Neural crest cell (in vitro differentiated cells): ENCODE measurements around the gene BGLAP. TPM values are rescaled to one million over a fixed set of nuclear protein-coding genes. Genes with fewer than 3 reads are reported as not detected.
"Not testable (repeated sequence)": the region's sequence is repeated elsewhere in the genome, so short reads cannot be mapped to it uniquely, and the experiment has no call there.

Source experiments
- DNase-seq: peaks from one replicate; pipeline ENCODE4 v3.0.0; 2021; ENCODE audit warnings: low read depth, mixed read lengths, low spot score
- H3K27ac Mint-ChIP-seq: one replicate; pipeline ENCODE4 v1.8.0; 2021; ENCODE audit warnings: mild to moderate bottlenecking, mixed read lengths; ENCODE audit not compliant: unreplicated experiment
- H3K27me3 Mint-ChIP-seq: 2 replicates; pipeline ENCODE4 v1.8.0; 2021; ENCODE audit warnings: low read depth, mild to moderate bottlenecking, mixed read lengths
- H3K36me3 Mint-ChIP-seq: 2 replicates; pipeline ENCODE4 v1.8.0; 2021; ENCODE audit warnings: low read depth, mild to moderate bottlenecking, mixed read lengths
- H3K4me1 Mint-ChIP-seq: 2 replicates; pipeline ENCODE4 v1.8.0; 2021; ENCODE audit warnings: mixed read lengths
- H3K4me3 Mint-ChIP-seq: one replicate; pipeline ENCODE4 v1.8.0; 2021; ENCODE audit warnings: mild to moderate bottlenecking, mixed read lengths
- H3K9me3 Mint-ChIP-seq: 2 replicates; pipeline ENCODE4 v1.8.0; 2021; ENCODE audit warnings: mixed read lengths
- total RNA-seq: library from RNA; stranded (reverse); gene quantifications from 2 replicates; pipeline ENCODE4 v1.2.1, GENCODE V29; 2021
- TF ChIP-seq, protein P1 (sequence below): fragments of 200-600 bp; sonication (generic); conservative IDR thresholded peaks from 2 replicates; pipeline ENCODE4 v1.5.0; 2021; ENCODE audit warnings: antibody characterized with exemption, mild to moderate bottlenecking

The BGLAP gene
- total RNA-seq, 1 donor from 2014 or later: 3.0 TPM

DNA sequence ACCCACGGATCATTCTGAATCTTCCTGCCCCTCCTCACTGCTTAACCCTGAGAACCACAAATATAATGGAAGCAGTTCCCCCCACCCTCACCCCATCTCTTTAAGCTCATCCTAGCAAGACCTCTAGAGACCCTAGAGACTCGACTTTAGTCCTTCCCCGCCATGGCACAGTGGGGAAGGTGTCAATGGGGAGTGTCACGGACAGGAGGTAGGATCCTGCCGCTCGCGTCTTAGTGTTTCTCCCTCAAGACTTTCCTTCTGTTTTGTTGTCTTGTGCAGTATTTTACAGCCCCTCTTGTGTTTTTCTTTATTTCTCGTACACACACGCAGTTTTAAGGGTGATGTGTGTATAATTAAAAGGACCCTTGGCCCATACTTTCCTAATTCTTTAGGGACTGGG lies 29.9 kb upstream of the BGLAP start:
- no peak for DNase-seq
- Mint-ChIP-seq H3K4me3 (peak overlapping the region; percentile 100), H3K4me1 (peaks cover 24% of the 10 kb centered on the region), H3K27me3 (no peaks in the 10 kb centered on the region), H3K36me3 (peaks cover 4% of the 10 kb centered on the region), H3K9me3 (no peaks in the 10 kb centered on the region), H3K27ac (peak overlapping the region; percentile 100)
- TF ChIP-seq, protein P1, sequence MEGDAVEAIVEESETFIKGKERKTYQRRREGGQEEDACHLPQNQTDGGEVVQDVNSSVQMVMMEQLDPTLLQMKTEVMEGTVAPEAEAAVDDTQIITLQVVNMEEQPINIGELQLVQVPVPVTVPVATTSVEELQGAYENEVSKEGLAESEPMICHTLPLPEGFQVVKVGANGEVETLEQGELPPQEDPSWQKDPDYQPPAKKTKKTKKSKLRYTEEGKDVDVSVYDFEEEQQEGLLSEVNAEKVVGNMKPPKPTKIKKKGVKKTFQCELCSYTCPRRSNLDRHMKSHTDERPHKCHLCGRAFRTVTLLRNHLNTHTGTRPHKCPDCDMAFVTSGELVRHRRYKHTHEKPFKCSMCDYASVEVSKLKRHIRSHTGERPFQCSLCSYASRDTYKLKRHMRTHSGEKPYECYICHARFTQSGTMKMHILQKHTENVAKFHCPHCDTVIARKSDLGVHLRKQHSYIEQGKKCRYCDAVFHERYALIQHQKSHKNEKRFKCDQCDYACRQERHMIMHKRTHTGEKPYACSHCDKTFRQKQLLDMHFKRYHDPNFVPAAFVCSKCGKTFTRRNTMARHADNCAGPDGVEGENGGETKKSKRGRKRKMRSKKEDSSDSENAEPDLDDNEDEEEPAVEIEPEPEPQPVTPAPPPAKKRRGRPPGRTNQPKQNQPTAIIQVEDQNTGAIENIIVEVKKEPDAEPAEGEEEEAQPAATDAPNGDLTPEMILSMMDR: no peak

DNA sequence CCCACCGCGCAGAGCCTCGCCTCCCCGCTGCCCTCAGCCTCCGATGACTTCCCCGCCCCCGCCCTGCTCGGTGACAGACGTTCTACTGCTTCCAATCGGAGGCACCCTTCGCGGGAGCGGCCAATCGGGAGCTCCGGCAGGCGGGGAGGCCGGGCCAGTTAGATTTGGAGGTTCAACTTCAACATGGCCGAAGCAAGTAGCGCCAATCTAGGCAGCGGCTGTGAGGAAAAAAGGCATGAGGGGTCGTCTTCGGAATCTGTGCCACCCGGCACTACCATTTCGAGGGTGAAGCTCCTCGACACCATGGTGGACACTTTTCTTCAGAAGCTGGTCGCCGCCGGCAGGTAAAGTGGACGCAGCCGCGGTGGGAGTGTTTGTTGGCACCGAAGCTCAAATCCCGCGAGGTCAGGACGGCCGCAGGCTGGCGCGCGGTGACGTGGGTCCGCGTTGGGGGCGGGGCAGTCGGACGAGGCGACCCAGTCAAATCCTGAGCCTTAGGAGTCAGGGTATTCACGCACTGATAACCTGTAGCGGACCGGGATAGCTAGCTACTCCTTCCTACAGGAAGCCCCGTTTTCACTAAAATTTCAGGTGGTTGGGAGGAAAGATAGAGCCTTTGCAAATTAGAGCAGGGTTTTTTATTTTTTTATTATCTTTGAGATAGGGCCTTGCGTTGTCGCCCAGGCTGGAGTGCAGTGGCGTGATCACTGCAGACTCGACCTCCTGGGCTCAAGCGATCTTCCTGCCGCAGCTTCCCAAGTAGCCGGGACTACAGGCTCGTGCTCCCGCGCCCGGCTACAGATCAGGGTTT lies 28.9 kb upstream of the BGLAP start, which contains the start of gene PMF1:
PMF1 (plus strand) TSS at position 175 of the 811 bp plus-strand sequence; CDS start at position 184, 9 bp downstream.
- Mint-ChIP-seq H3K4me1 (peaks cover 24% of the 10 kb centered on the region), H3K9me3 (no peaks in the 10 kb centered on the region), H3K27me3 (no peaks in the 10 kb centered on the region), H3K4me3 (peak within 1 kb of the TSS; percentile 100), H3K36me3 (peaks cover 7% of the 10 kb centered on the region), H3K27ac (peak within 1 kb of the TSS; percentile 100)
- TF ChIP-seq, protein P1: no peak
- DNase-seq: peak; percentile 93

DNA sequence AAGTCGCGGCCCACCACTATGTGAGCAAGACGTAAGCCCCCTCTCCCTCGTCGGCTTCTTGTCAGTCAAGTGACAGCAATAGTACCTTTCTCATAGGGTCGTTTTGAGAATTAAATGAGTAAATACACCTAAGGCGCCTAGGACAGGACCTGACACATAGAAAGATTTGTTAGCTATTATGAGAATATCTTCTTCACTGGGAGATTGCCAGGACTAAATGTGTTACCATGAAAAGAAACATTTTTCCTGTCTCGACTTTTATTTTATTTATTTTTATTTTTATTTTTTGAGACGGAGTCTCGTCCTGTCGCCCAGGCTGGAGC lies 28.4 kb upstream of the BGLAP start:
- Mint-ChIP-seq H3K4me3 (peak overlapping the region; percentile 100), H3K36me3 (peaks cover 7% of the 10 kb centered on the region), H3K9me3 (no peaks in the 10 kb centered on the region), H3K4me1 (peaks cover 24% of the 10 kb centered on the region), H3K27ac (peak overlapping the region; percentile 100), H3K27me3 (no peaks in the 10 kb centered on the region)
- DNase-seq: no peak
- TF ChIP-seq, protein P1: no peak

DNA sequence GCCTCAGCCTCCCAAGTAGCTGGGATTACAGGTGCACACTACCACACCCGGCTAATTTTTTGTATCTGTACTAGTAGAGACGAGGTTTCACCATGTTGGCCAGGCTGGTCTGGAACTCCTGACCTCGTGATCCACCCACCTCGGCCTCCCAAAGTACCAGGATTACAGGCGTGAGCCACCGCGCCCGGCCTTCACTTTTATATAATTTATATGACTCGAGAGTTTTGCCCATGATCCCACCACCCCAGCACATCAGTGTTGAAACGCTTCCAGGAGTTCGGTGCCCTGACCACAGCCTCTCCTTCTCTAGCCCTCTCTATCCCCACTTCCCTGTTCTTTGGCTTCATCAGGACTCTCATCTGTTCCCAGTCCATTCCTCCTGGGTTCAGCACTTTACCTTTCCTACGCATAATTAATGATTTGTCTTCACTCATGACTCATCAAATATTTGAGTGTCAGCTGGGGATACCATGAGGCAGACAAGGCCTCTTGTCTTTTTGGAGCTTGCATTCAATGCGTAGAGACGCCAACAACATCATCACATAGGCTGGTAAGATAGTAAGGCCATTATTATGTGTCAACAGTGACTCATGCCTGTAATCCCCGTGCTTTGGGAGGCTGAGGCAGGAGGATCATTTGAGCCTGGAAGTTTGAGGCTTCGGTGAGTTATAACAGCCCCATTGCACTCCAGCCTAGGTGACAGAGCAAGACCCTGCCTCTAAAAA lies 27.8 kb upstream of the BGLAP start:
- Mint-ChIP-seq H3K4me3 (peak overlapping the region; percentile 100), H3K27ac (peak overlapping the region; percentile 88), H3K36me3 (peaks cover 7% of the 10 kb centered on the region), H3K9me3 (no peaks in the 10 kb centered on the region), H3K4me1 (peaks cover 24% of the 10 kb centered on the region), H3K27me3 (no peaks in the 10 kb centered on the region)
- TF ChIP-seq, protein P1: no peak
- DNase-seq: no peak

DNA sequence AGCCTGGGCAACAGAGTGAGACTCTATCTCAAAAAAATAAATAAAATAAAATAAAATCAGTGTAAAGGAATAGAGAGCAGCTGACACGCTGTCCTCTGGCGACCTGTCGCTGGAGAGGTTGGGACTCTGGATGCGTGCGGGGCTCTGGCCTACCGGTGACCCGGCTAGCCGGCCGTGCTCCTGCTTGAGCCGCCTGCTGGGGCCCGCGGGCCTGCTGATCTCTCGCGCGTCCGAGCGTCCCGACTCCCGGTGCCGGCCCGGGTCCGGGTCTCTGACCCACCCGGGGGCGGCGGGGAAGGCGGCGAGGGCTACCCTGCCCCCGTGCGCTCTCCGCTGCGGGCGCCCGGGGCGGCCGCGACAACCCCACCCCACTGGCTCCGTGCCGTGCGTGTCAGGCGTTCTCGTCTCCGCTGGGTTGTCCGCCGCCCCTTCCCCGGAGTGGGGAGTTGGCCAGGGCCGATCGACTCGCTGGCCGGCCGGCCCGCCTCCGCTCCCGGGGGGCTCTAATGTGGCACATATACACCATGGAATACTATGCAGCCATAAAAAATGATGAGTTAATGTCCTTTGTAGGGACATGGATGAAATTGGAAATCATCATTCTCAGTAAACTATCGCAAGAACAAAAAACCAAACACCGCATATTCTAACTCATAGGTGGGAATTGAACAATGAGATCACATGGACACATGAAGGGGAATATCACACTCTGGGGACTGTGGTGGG lies 25.5 kb upstream of the BGLAP start:
- Mint-ChIP-seq H3K36me3 (peaks cover 12% of the 10 kb centered on the region), H3K4me1 (peaks cover 24% of the 10 kb centered on the region)
- not testable (repeated sequence) for DNase-seq, H3K9me3 Mint-ChIP-seq, H3K27me3 Mint-ChIP-seq, H3K27ac Mint-ChIP-seq, H3K4me3 Mint-ChIP-seq
